Lung (tissue), 12 donors: ENCODE measurements around the gene TEX38. TPM values are rescaled to one million over a fixed set of nuclear protein-coding genes. Genes with fewer than 3 reads are reported as not detected.

Experiments
- ATAC-seq: fragments of 200-7000 bp; cut with Tn5 transposase; one replicate; pipeline ENCODE4 v1.9.1; 2020; ENCODE audit warnings: moderate number of reproducible peaks; ENCODE audit not compliant: insufficient read depth, low FRiP score
- DNase-seq, 3 donors: peaks; one replicate each; pipeline ENCODE4 v3.0.0-alpha.2; 2013 to 2017
- H3K27ac ChIP-seq, 2 donors: one replicate each; pipeline ENCODE4 v1.5.1; 2013; ENCODE audit warnings: mild to moderate bottlenecking in 2 of 2, moderate library complexity in 2 of 2, control low read depth in 1 of 2, inconsistent platforms in 1 of 2, low read depth in 1 of 2, low read length in 1 of 2
- H3K27me3 ChIP-seq, 3 donors: one replicate each; pipeline ENCODE4 v1.5.1; 2013; ENCODE audit warnings: low read length in 2 of 3; ENCODE audit not compliant: control insufficient read depth in 3 of 3, insufficient read depth in 3 of 3
- H3K36me3 ChIP-seq, 4 donors: one replicate each; pipeline ENCODE4 v1.5.1; 2013; ENCODE audit warnings: low read length in 4 of 4, mild to moderate bottlenecking in 1 of 4, moderate library complexity in 1 of 4; ENCODE audit not compliant: control insufficient read depth in 4 of 4, insufficient read depth in 4 of 4
- H3K4me1 ChIP-seq, 5 donors: one replicate each; pipeline ENCODE4 v1.5.1; 2013; ENCODE audit warnings: low read length in 5 of 5, mild to moderate bottlenecking in 2 of 5, moderate library complexity in 1 of 5; ENCODE audit not compliant: control insufficient read depth in 5 of 5, insufficient read depth in 5 of 5
- H3K4me3 ChIP-seq: one replicate; pipeline ENCODE4 v1.5.1; 2013; ENCODE audit warnings: mild to moderate bottlenecking, control low read depth, moderate library complexity
- H3K9ac ChIP-seq, 2 donors: one replicate each; pipeline ENCODE4 v1.5.1; 2013; ENCODE audit warnings: low read length in 2 of 2, control low read depth in 1 of 2; ENCODE audit not compliant: insufficient read depth in 1 of 2
- H3K9me3 ChIP-seq, 4 donors: one replicate each; pipeline ENCODE4 v1.5.1; 2013; ENCODE audit warnings: low read length in 3 of 4, mild to moderate bottlenecking in 1 of 4, moderate library complexity in 1 of 4; ENCODE audit not compliant: control insufficient read depth in 4 of 4, insufficient read depth in 3 of 4
- WGBS, 2 donors: extraction: QIAGEN DNeasy Blood & Tissue Kit; methylation state at CpG; one replicate each; pipeline ENCODE4 v1.1.7; 2013; 5-methylcytosine and 5-hydroxymethylcytosine counted together
- polyA plus RNA-seq, 2 donors: library from polyadenylated mRNA; stranded (reverse); fragments of 200-250 nt; gene quantifications; one replicate each; pipeline ENCODE4 v1.2.1, GENCODE V29; 2013
- total RNA-seq, 2 donors: library from RNA; depleted of rRNA in 1 of 2; stranded (reverse); fragments of >200 nt in 1 of 2; gene quantifications; one replicate each; pipeline ENCODE4 v1.2.1, GENCODE V29; 2014 to 2021
- TF ChIP-seq, protein P1 (sequence below): IDR thresholded peaks from 2 replicates; pipeline ENCODE4 v1.5.1; 2012; ENCODE audit warnings: mild to moderate bottlenecking; ENCODE audit errors: control extremely low read depth, extremely low read depth
- donor health status: control.
- donor health status: control.
- donor health status: Bipolar disorder and iron deficiency.
- donor health status: healthy.
- donor health status: DM: yes; HTN: yes; CAD: no.

The TEX38 gene
- total and polyA plus RNA-seq, 4 donors, result not detected

- Histone ChIP-seq H3K27ac (no peak overlapping the region), H3K4me3 (no peak overlapping the region), H3K9me3 (no peaks in the 10 kb centered on the region), H3K36me3 (peaks cover 26 to 49% (median 37%) of the 10 kb centered on the region in 4 donors), H3K9ac (no peak overlapping the region), H3K4me1 (peaks cover 0 to 14% (median 4%) of the 10 kb centered on the region in 5 donors), H3K27me3 (no peaks in the 10 kb centered on the region)
- DNase-seq, result no peak
- WGBS, 2 donors, result 17 to 33% methylated on average over 1 of the region's 1 CpG
- TF ChIP-seq, protein P1, sequence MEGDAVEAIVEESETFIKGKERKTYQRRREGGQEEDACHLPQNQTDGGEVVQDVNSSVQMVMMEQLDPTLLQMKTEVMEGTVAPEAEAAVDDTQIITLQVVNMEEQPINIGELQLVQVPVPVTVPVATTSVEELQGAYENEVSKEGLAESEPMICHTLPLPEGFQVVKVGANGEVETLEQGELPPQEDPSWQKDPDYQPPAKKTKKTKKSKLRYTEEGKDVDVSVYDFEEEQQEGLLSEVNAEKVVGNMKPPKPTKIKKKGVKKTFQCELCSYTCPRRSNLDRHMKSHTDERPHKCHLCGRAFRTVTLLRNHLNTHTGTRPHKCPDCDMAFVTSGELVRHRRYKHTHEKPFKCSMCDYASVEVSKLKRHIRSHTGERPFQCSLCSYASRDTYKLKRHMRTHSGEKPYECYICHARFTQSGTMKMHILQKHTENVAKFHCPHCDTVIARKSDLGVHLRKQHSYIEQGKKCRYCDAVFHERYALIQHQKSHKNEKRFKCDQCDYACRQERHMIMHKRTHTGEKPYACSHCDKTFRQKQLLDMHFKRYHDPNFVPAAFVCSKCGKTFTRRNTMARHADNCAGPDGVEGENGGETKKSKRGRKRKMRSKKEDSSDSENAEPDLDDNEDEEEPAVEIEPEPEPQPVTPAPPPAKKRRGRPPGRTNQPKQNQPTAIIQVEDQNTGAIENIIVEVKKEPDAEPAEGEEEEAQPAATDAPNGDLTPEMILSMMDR, result no peak
- no peak for ATAC-seq
Measured at GRCh38 chr1:46686255-46686654, 14.6 kb downstream of the TEX38 start.

DNA sequence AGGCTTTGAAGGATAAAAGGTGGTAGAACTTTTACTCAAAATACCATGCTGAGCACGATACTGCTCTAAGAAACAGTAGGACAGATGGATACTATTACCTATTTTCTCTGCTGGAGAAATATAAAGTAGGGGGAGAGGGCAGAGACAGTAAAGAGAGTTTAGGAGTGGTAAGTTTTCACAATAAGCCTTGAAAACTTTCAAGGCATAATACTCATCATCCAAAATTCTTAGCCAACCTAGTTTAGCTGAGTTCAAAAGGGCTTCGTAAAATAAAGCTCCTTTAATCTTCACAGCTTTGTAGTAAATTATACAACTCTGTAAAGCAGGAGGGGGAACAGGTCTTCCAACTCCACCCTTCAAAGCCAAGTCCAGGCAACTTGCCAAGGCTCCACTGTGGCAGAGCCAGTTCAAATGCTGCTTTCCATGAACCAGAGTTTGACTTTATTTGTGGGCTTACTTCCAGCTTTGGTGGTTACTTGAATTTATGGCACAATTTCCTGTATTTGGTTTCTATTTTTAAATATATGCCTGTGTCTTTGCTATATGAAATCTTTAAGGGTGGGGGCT lies 15.5 kb downstream of the TEX38 start:
- TF ChIP-seq, protein P1, result no peak
- peaks cover 1 to 18% (median 4%) of the 10 kb centered on the region in 5 donors for H3K4me1 ChIP-seq
- no peak overlapping the region for H3K4me3 ChIP-seq
- H3K9me3 ChIP-seq, result no peaks in the 10 kb centered on the region
- no peaks in the 10 kb centered on the region for H3K27me3 ChIP-seq
- H3K36me3 ChIP-seq, result peaks cover 22 to 44% (median 38%) of the 10 kb centered on the region in 4 donors
- H3K9ac ChIP-seq, result no peak overlapping the region
- no peak for ATAC-seq
- H3K27ac ChIP-seq, result no peak overlapping the region
- DNase-seq, result peak; percentile 73 to 88 (median 82)
- WGBS, 2 donors, result 52 to 55% methylated on average over 2 of the region's 2 CpGs

GRCh38 chr1:46687921-46688509 lies 16.4 kb downstream of the TEX38 start:
- WGBS, 2 donors, result 65 to 76% methylated on average over 9 of the region's 9 CpGs
- H3K36me3 ChIP-seq, result peaks cover 22 to 43% (median 33%) of the 10 kb centered on the region in 4 donors
- no peak overlapping the region for H3K27ac ChIP-seq
- DNase-seq (no peak), ATAC-seq (no peak)
- H3K9ac ChIP-seq, result no peak overlapping the region
- no peak overlapping the region for H3K4me3 ChIP-seq
- H3K4me1 ChIP-seq, result peaks cover 1 to 19% (median 4%) of the 10 kb centered on the region in 5 donors
- H3K27me3 ChIP-seq, result no peaks in the 10 kb centered on the region
- no peaks in the 10 kb centered on the region for H3K9me3 ChIP-seq
- TF ChIP-seq, protein P1, result no peak
